GM12875 (cell line): ENCODE measurements around the gene EIF6.
"Not testable (repeated sequence)": the region's sequence is repeated elsewhere in the genome, so short reads cannot be mapped to it uniquely, and the experiment has no call there.

ENCODE experiments used
- H3K4me3 ChIP-seq: one replicate; pipeline ENCODE4 v1.5.1; 2011; ENCODE audit warnings: low read depth, low read length, control low read depth
- CTCF ChIP-seq: IDR thresholded peaks from 2 replicates; pipeline ENCODE4 v1.5.1; 2011; ENCODE audit warnings: low read depth, mild to moderate bottlenecking, control low read depth, inconsistent platforms, low read length, moderate library complexity, borderline replicate concordance; ENCODE audit not compliant: insufficient read depth

Gene EIF6

DNA sequence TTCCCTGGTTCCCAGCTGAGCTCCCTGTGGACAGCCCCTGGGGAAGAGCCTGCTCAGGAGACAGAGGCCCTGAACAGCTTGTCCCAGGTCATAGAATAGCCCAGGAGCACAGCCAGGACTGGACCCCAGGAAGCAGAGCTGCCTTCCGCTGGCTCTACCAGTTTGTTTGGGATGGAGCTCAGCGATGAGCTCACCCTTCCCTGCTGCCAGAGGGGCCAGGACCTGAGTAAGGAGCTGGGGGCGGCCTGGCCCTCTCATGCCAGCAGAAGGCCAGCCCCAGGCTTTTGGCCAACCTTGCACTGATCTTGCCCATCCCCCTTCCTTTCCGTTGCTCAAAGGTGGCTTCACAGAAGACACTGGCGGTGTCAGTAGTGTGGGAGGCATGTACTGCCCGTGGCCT is 24.1 kb downstream of the EIF6 start:
- no peak for TF ChIP-seq CTCF
- H3K4me3 ChIP-seq = no peak overlapping the region

- TF ChIP-seq CTCF = no peak
- no peak overlapping the region for H3K4me3 ChIP-seq
Observed at GRCh38 chr20:35257175-35257909, 27.2 kb downstream of the EIF6 start.

DNA sequence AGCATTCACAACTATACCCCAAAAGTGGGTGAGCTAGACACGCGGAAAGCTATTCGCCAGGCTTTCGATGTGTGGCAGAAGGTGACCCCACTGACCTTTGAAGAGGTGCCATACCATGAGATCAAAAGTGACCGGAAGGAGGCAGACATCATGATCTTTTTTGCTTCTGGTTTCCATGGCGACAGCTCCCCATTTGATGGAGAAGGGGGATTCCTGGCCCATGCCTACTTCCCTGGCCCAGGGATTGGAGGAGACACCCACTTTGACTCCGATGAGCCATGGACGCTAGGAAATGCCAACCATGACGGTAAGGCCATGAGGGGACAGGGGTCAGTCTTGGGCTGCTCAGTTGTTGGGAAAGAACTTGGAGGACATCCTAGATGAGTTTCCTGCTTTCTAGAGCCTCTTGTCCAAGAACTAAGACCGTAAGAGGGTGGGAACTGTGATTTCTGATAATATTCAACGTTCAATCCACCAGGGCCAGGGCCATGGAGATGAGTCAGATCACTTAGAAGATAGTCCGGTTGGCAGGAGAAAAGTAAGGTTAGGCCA is 30.0 kb downstream of the EIF6 start:
- no peak for TF ChIP-seq CTCF
- H3K4me3 ChIP-seq = no peak overlapping the region

- no peak for TF ChIP-seq CTCF
- H3K4me3 ChIP-seq = no peak overlapping the region
Observed at GRCh38 chr20:35253010-35253409, 31.6 kb downstream of the EIF6 start.

DNA sequence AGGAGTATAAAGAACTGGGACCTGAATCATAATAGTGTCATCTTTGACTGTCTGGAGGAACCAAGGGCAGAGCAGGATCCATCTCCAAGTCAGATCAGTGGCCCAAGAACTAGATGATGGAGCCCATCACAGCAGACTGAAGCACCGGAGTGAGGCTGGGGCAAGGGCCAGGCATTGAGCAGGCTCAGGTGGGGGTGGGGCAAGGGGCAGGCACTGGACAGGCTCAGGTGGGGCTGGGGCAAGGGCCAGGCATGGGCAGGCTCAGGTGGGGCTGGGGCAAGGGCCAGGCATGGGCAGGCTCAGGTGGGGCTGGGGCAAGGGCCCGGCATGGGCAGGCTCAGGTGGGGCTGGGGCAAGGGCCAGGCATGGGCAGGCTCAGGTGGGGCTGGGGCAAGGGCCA is 32.0 kb downstream of the EIF6 start:
- not testable (repeated sequence) for H3K4me3 ChIP-seq

DNA sequence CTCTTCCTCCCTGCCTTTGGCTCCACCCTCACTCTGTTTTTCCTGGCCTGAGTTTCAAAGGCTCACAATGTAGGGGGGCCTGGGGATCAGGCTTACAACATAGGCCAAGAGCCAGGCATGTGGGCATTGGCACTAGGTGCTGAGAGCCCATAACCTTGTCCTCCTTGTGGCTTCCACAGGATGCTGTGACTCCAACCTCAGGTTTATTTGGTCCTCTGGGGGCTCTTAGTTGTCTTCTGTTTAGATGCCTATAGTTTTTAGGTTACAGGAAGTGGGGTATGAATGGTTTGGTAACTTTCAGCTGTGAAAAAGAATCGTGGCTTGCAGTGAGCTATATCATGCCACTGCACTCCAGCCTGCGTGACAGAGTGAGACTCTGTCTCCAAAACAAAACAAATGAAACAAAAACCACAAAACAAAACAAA is 32.5 kb downstream of the EIF6 start:
- H3K4me3 ChIP-seq = no peak overlapping the region
- no peak for TF ChIP-seq CTCF

DNA sequence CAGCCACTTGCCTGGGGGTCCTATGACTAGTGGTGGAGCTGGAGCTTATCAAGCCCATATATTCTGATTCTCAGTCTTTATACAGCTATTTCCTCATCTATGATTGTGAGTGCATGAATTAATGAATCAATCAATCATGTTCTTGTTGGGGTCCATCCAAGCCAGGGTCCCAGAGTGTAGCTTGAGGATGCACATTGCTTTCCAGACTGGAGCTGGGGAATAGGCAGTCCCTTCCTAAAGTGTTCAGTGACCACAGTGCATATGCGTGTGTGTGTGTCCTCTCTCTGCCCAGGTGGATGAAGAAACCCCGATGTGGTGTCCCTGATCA is 33.0 kb downstream of the EIF6 start:
- no peak overlapping the region for H3K4me3 ChIP-seq
- no peak for TF ChIP-seq CTCF
